ENCODE measurements around the gene ANKS4B. TPM values are rescaled to one million over a fixed set of nuclear protein-coding genes. Genes with fewer than 3 reads are reported as not detected.

The ANKS4B gene
- total and polyA plus RNA-seq, 5 donors from 2014 or later = not detected

DNA sequence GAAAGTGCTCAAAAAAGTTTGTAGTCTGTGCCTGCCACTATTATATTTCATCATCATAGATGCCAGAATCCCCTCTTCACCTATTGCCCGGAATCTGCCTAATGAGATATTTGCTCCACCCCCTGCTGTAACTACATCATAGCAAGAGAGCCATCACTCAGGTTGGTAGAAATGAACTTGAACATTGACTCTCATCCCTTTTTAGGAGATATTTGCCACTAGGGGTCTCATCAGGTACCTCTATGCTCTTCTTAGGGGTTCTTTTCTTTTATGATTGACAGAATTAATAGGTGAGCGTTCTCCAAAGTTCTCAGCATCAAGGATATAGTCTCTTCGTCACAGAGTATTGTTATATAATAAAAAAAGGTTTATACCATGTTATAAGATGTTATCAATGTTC lies 20.0 kb downstream of the ANKS4B start:
- Histone ChIP-seq H3K27ac (ENCODE audit: insufficient read depth, low read length, poor library complexity, severe bottlenecking) (no peak overlapping the region), H3K4me3 (ENCODE audit: low read depth, low read length) (no peak overlapping the region), H3K9me3 (ENCODE audit: control insufficient read depth in 2 of 2, low read length in 2 of 2) (no peaks in the 10 kb centered on the region), H3K27me3 (ENCODE audit: control insufficient read depth, insufficient read depth, low read length) (no peaks in the 10 kb centered on the region), H3K36me3 (ENCODE audit: control insufficient read depth, insufficient read depth, low read length) (no peaks in the 10 kb centered on the region), H3K4me1 (ENCODE audit: control insufficient read depth, insufficient read depth, low read length, poor library complexity, severe bottlenecking) (no peaks in the 10 kb centered on the region)
- Mint-ChIP-seq H3K27me3 (peaks cover 38% of the 10 kb centered on the region), H3K36me3 (no peaks in the 10 kb centered on the region), H3K27ac (no peak overlapping the region), H3K4me3 (no peak overlapping the region), H3K4me1 (no peaks in the 10 kb centered on the region), H3K9me3 (peaks cover 0 to 3% (median 0%) of the 10 kb centered on the region in 7 donors)
- ATAC-seq (ENCODE audit: low read depth in 2 of 2) (no peak), DNase-seq (no peak)

DNA sequence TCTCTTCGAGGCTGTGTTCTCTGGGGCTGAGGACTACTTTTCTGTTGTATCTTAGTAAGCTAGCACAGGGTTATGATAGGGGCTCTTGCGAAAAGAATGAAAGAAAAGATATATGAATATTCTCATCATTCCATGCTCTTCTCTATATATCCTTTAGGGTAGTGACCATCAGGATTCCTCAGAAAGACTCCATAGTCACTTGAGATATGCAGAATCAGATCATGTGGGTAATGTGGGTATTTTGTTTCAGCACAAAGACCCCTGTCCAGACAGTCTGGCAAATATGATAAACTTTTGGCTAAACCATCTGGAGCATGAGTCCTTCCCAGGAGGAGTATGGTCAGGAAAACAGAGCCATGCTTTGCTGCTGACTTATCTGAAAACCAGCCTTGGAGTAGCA lies 23.1 kb downstream of the ANKS4B start:
- H3K4me3 ChIP-seq (ENCODE audit: low read depth, low read length) = no peak overlapping the region
- peaks cover 34% of the 10 kb centered on the region for H3K27me3 Mint-ChIP-seq
- no peaks in the 10 kb centered on the region for H3K9me3 ChIP-seq (ENCODE audit: control insufficient read depth in 2 of 2, low read length in 2 of 2)
- H3K36me3 ChIP-seq (ENCODE audit: control insufficient read depth, insufficient read depth, low read length) = no peaks in the 10 kb centered on the region
- no peaks in the 10 kb centered on the region for H3K4me1 ChIP-seq (ENCODE audit: control insufficient read depth, insufficient read depth, low read length, poor library complexity, severe bottlenecking)
- DNase-seq (no peak), ATAC-seq (ENCODE audit: low read depth in 2 of 2) (no peak)
- no peak overlapping the region for H3K27ac Mint-ChIP-seq
- no peak overlapping the region for H3K27ac ChIP-seq (ENCODE audit: insufficient read depth, low read length, poor library complexity, severe bottlenecking)
- H3K36me3 Mint-ChIP-seq = no peaks in the 10 kb centered on the region
- H3K9me3 Mint-ChIP-seq = peaks cover 0 to 3% (median 0%) of the 10 kb centered on the region in 7 donors
- H3K4me1 Mint-ChIP-seq = no peaks in the 10 kb centered on the region
- no peak overlapping the region for H3K4me3 Mint-ChIP-seq
- H3K27me3 ChIP-seq (ENCODE audit: control insufficient read depth, insufficient read depth, low read length) = no peaks in the 10 kb centered on the region

DNA sequence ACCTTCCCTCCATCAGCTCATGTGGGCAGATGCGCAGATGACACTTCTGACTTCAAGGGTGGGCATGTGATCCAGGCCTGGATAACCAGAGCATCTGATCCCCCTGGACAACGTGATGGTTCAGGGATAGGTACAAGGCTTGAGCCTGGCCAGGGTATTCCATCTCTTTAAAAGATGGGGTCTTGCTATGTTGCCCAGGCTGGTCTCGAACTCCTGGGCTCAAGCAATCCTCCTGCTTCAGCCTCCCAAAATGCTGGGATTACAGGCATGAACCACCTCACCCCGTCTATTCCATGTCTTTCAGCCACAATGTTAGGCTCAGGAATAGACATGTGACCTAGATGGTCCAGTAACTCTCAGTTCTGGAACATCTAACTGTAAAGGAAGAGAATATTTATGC lies 23.8 kb downstream of the ANKS4B start:
- Mint-ChIP-seq H3K9me3 (peaks cover 0 to under 1% (median 0%) of the 10 kb centered on the region in 7 donors), H3K36me3 (no peaks in the 10 kb centered on the region), H3K4me3 (no peak overlapping the region), H3K4me1 (no peaks in the 10 kb centered on the region), H3K27ac (no peak overlapping the region), H3K27me3 (peaks cover 34% of the 10 kb centered on the region)
- H3K4me3 ChIP-seq (ENCODE audit: low read depth, low read length) = no peak overlapping the region
- H3K27ac ChIP-seq (ENCODE audit: insufficient read depth, low read length, poor library complexity, severe bottlenecking) = no peak overlapping the region
- DNase-seq (no peak), ATAC-seq (ENCODE audit: low read depth in 2 of 2) (no peak)
- H3K4me1 ChIP-seq (ENCODE audit: control insufficient read depth, insufficient read depth, low read length, poor library complexity, severe bottlenecking) = no peaks in the 10 kb centered on the region
- H3K36me3 ChIP-seq (ENCODE audit: control insufficient read depth, insufficient read depth, low read length) = no peaks in the 10 kb centered on the region
- H3K27me3 ChIP-seq (ENCODE audit: control insufficient read depth, insufficient read depth, low read length) = no peaks in the 10 kb centered on the region
- H3K9me3 ChIP-seq (ENCODE audit: control insufficient read depth in 2 of 2, low read length in 2 of 2) = no peaks in the 10 kb centered on the region

DNA sequence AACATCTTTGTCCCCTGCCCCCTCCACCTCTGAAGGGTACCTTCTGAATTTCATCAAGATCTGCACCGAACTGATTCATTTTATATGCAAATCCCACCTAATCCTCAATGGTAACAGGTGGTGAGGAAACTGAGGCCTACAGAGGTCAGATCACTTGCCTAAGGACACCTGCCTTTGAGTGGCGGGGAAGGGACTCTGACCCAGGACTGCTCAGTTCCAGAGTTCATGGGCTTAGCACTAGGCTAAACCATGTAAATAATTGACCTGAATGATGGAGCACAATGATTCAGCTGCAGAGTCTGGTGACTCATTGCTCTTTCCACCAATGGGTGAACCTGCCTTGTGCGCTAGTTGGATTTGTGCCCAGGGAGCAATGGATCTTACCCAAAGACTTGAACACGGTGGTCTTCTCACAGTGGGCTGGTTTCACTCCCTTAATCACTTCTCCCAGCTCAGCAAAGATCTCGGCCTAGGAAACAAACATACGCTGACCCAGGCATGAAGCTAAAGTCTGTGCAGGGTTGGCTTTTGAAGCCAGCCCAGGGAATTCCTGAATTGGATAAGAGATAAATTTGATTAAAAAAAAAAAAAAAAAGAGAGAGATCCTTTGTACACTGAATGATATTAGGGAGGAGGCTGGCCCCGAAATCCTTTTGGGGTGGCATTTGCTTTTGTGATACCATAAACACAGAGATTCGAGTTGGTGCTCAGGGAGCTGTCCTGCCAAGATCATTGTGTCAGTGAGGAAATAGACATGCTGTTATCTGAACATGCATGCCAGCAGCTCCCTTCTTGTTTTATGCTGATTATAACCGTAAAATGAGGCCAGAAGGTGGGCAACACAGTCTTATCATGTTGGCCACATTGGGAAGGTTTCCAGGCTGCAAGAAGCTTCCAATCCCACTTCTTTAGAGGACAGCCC lies 27.6 kb downstream of the ANKS4B start:
- Histone ChIP-seq H3K4me1 (ENCODE audit: control insufficient read depth, insufficient read depth, low read length, poor library complexity, severe bottlenecking) (no peaks in the 10 kb centered on the region), H3K27ac (ENCODE audit: insufficient read depth, low read length, poor library complexity, severe bottlenecking) (no peak overlapping the region), H3K36me3 (ENCODE audit: control insufficient read depth, insufficient read depth, low read length) (no peaks in the 10 kb centered on the region), H3K4me3 (ENCODE audit: low read depth, low read length) (no peak overlapping the region), H3K9me3 (ENCODE audit: control insufficient read depth in 2 of 2, low read length in 2 of 2) (no peaks in the 10 kb centered on the region), H3K27me3 (ENCODE audit: control insufficient read depth, insufficient read depth, low read length) (no peaks in the 10 kb centered on the region)
- H3K9me3 Mint-ChIP-seq = peaks cover 0 to 3% (median 0%) of the 10 kb centered on the region in 7 donors
- H3K36me3 Mint-ChIP-seq = no peaks in the 10 kb centered on the region
- H3K27ac Mint-ChIP-seq = no peak overlapping the region
- H3K4me3 Mint-ChIP-seq = no peak overlapping the region
- H3K4me1 Mint-ChIP-seq = peaks cover 0 to 2% (median 0%) of the 10 kb centered on the region in 4 donors
- DNase-seq (no peak), ATAC-seq (ENCODE audit: low read depth in 2 of 2) (no peak)
- H3K27me3 Mint-ChIP-seq = peaks cover 24% of the 10 kb centered on the region

DNA sequence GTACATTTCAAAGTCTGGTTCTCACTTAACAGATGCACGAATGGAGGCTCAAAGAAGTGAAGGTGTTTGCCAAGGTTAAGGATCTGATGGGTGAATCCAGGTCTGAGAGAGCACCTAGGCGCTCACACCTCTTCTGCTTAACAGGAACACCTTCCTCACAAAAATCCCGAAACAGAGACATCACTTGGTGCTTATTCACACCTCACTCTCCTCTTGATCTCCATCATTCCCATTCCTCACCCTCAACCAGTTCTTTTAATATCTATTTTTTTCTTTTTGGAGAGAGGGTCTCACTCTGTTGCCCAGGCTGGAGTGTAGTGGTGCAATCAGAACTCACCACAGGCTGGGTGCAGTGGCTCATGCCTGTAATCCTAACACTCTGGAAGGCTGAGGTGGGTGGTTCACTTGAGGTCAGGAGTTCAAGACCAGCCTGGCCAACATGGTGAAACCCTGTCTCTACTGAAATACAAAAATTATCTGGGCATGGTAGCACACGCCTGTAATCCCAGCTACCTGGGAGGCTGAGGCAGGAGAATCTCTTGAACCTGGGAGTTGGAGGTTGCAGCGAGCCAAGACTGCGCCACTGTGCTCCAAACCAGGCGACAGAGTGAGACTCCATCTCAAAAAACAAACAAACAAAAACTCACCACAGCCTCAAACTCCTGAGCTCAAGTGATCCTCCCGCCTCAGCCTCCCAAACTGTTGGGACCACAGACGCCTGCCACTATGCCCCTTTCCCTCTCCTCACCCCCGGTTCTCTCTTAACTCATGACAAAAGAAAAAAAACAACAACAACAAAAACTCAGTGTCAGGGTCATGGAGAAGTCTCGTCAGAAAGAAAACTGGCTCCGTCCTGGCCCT lies 29.5 kb downstream of the ANKS4B start:
- Mint-ChIP-seq H3K36me3 (no peaks in the 10 kb centered on the region), H3K4me3 (no peak overlapping the region), H3K9me3 (peaks cover 0 to 3% (median 0%) of the 10 kb centered on the region in 7 donors), H3K4me1 (peaks cover 0 to 2% (median 0%) of the 10 kb centered on the region in 4 donors), H3K27ac (no peak overlapping the region), H3K27me3 (peaks cover 29% of the 10 kb centered on the region)
- no peak for ATAC-seq (ENCODE audit: low read depth in 2 of 2)
- Histone ChIP-seq H3K36me3 (ENCODE audit: control insufficient read depth, insufficient read depth, low read length) (no peaks in the 10 kb centered on the region), H3K9me3 (ENCODE audit: control insufficient read depth in 2 of 2, low read length in 2 of 2) (no peaks in the 10 kb centered on the region), H3K27ac (ENCODE audit: insufficient read depth, low read length, poor library complexity, severe bottlenecking) (no peak overlapping the region), H3K27me3 (ENCODE audit: control insufficient read depth, insufficient read depth, low read length) (no peaks in the 10 kb centered on the region), H3K4me1 (ENCODE audit: control insufficient read depth, insufficient read depth, low read length, poor library complexity, severe bottlenecking) (no peaks in the 10 kb centered on the region), H3K4me3 (ENCODE audit: low read depth, low read length) (no peak overlapping the region)
- no peak for DNase-seq

DNA sequence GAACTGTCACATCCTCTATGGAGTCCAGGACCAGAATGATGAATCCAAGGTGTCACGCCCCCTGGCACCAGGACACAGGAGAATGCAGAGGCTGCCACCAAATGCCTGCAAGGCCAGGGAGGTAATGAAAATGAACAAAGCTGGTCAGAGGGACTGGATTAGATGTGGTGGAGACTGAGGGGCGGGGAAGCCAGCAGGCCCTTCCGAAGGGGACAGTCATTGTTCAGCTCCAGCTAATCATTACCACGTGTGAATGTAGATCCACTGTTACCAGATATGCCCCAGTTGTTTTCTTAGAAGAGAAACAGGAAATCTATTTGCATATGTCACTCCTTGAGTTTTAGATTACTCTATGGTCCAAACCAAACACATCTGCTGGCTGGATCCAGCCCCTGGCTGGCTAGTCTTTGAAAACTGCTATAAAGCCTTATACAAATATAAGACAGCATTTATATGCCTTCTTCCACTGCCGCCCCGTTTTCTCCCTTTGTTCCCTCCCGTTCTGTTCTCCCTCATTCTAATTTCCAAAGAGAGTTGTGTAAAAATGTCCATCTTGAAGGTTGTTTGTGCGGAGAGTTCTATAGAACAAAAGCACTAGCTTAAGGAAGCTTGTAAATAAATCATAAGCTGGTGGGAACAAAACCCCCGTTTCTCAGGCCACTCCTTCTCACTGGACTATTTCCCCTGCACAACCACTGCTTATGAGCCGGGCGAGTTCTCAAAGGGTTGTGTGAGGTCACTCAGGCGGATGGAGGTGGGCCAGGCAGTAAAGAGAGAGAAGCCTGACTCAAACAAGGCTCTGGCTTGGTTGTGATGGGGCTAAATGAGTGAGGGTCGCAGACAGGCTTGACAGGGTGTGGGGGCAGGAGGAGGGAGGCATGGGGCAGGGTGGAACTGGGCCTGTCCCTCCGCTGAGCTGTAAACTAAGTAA lies 30.4 kb downstream of the ANKS4B start:
- Histone ChIP-seq H3K9me3 (ENCODE audit: control insufficient read depth in 2 of 2, low read length in 2 of 2) (no peaks in the 10 kb centered on the region), H3K4me3 (ENCODE audit: low read depth, low read length) (no peak overlapping the region), H3K27ac (ENCODE audit: insufficient read depth, low read length, poor library complexity, severe bottlenecking) (no peak overlapping the region), H3K4me1 (ENCODE audit: control insufficient read depth, insufficient read depth, low read length, poor library complexity, severe bottlenecking) (no peaks in the 10 kb centered on the region), H3K27me3 (ENCODE audit: control insufficient read depth, insufficient read depth, low read length) (no peaks in the 10 kb centered on the region), H3K36me3 (ENCODE audit: control insufficient read depth, insufficient read depth, low read length) (no peaks in the 10 kb centered on the region)
- Mint-ChIP-seq H3K36me3 (no peaks in the 10 kb centered on the region), H3K9me3 (peaks cover 0 to 3% (median 0%) of the 10 kb centered on the region in 7 donors), H3K4me1 (peaks cover 0 to 2% (median 0%) of the 10 kb centered on the region in 4 donors), H3K27ac (no peak overlapping the region), H3K4me3 (no peak overlapping the region), H3K27me3 (peaks cover 23% of the 10 kb centered on the region)
- DNase-seq (no peak), ATAC-seq (ENCODE audit: low read depth in 2 of 2) (no peak)

DNA sequence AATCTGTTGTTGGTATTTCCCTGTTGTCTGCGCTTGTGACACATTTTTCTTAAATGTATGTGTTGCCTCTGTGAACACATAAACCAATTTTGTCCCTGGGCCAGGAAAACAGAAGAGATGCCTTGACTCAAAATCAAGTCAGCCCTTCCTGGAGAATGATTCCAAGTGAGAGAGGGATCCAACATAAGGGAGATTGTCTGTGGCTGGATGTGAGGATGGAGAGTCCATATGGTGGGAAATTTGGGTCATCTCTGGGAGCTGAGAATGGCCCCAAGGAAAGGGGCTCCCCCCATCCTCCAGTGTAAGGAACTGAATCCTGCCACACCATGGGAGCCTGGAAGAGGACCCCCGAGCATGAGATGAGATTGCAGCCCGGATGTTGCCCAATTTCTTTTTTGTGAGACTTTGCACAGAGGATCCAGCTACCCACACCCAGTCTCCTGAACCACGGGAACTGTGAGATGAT lies 31.1 kb downstream of the ANKS4B start:
- Mint-ChIP-seq H3K4me1 (peaks cover 0 to 2% (median 0%) of the 10 kb centered on the region in 4 donors), H3K36me3 (no peaks in the 10 kb centered on the region), H3K27me3 (peaks cover 21% of the 10 kb centered on the region), H3K4me3 (no peak overlapping the region), H3K9me3 (peaks cover 0 to 3% (median 0%) of the 10 kb centered on the region in 7 donors), H3K27ac (no peak overlapping the region)
- Histone ChIP-seq H3K4me1 (ENCODE audit: control insufficient read depth, insufficient read depth, low read length, poor library complexity, severe bottlenecking) (no peaks in the 10 kb centered on the region), H3K27ac (ENCODE audit: insufficient read depth, low read length, poor library complexity, severe bottlenecking) (no peak overlapping the region), H3K9me3 (ENCODE audit: control insufficient read depth in 2 of 2, low read length in 2 of 2) (no peaks in the 10 kb centered on the region), H3K4me3 (ENCODE audit: low read depth, low read length) (no peak overlapping the region), H3K36me3 (ENCODE audit: control insufficient read depth, insufficient read depth, low read length) (no peaks in the 10 kb centered on the region), H3K27me3 (ENCODE audit: control insufficient read depth, insufficient read depth, low read length) (no peaks in the 10 kb centered on the region)
- DNase-seq (no peak), ATAC-seq (ENCODE audit: low read depth in 2 of 2) (no peak)

Measured in CD4-positive, CD25-positive, alpha-beta regulatory T cell (primary cell).